ENCODE measurements around the gene PI4KA. TPM values are rescaled to one million over a fixed set of nuclear protein-coding genes. Genes with fewer than 3 reads are reported as not detected.

Gene PI4KA
- total RNA-seq, 4 donors from 2014 or later: 44.7 to 136 (median 67.7) TPM

GRCh38 chr22:20728523-20729190 lies 130.0 kb downstream of the PI4KA start:
- peaks cover 79% of the 10 kb centered on the region for H3K36me3 ChIP-seq
- no peaks in the 10 kb centered on the region for H3K4me1 ChIP-seq
- no peak overlapping the region for H3K27ac ChIP-seq
- 90% methylated on average over 6 of the region's 10 CpGs for WGBS
- TF ChIP-seq EP300 (IDR thresholded peaks at IDR 0.05) (no peak), POLR2A (IDR thresholded peaks at IDR 0.05) (no peak), CTCF (IDR thresholded peaks at IDR 0.05) (no peak), POLR2AphosphoS5 (IDR thresholded peaks at IDR 0.05) (no peak)
- no peaks in the 10 kb centered on the region for H3K27me3 ChIP-seq
- no peaks in the 10 kb centered on the region for H3K9me3 ChIP-seq
- no peak overlapping the region for H3K4me3 ChIP-seq
- DNase-seq (ENCODE audit: low spot score in 2 of 2): no peak

GRCh38 chr22:20727118-20728015 lies 131.2 kb downstream of the PI4KA start:
- H3K4me3 ChIP-seq: no peak overlapping the region
- H3K27me3 ChIP-seq: no peaks in the 10 kb centered on the region
- DNase-seq (ENCODE audit: low spot score in 2 of 2): no peak
- WGBS: 90% methylated on average over 29 of the region's 29 CpGs
- H3K27ac ChIP-seq: no peak overlapping the region
- TF ChIP-seq CTCF (IDR thresholded peaks at IDR 0.05) (no peak), EP300 (IDR thresholded peaks at IDR 0.05) (no peak), POLR2AphosphoS5 (IDR thresholded peaks at IDR 0.05) (no peak), POLR2A (IDR thresholded peaks at IDR 0.05) (no peak)
- peaks cover 73% of the 10 kb centered on the region for H3K36me3 ChIP-seq
- no peaks in the 10 kb centered on the region for H3K9me3 ChIP-seq
- no peaks in the 10 kb centered on the region for H3K4me1 ChIP-seq

DNA sequence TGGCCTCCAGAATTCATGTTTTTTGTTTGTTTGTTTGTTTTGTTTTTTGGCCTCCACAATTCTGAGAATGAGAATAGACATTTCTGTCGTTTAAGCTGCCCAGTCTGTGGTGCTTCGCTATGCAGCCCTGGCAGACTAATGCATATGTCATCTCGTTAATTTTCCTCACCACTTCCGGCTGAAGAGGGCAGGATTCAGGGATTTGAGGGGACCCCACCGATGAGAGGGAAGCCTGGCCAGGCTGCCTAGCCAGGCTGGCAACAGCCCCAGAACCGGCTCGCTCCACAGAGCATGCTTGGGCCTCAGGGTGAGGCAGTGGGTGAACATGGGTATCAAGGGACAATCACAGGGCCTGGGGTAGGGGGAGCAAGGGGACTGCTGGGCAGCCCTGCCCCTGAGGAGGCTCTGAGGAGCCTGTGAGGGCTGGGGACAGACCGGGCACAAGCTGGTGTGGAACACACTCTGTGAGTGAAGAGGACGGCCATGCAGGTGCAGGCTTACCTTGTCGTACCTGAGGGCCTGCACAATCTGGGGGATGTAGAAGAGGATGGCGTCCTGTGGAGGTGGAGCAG lies 132.5 kb downstream of the PI4KA start:
- WGBS: 85% methylated on average over 11 of the region's 11 CpGs
- peaks cover 73% of the 10 kb centered on the region for H3K36me3 ChIP-seq
- no peak overlapping the region for H3K4me3 ChIP-seq
- H3K27me3 ChIP-seq: no peaks in the 10 kb centered on the region
- H3K4me1 ChIP-seq: no peaks in the 10 kb centered on the region
- DNase-seq (ENCODE audit: low spot score in 2 of 2): no peak
- no peak overlapping the region for H3K27ac ChIP-seq
- TF ChIP-seq EP300 (IDR thresholded peaks at IDR 0.05) (no peak), POLR2AphosphoS5 (IDR thresholded peaks at IDR 0.05) (no peak), POLR2A (IDR thresholded peaks at IDR 0.05) (no peak), CTCF (IDR thresholded peaks at IDR 0.05) (no peak)
- no peaks in the 10 kb centered on the region for H3K9me3 ChIP-seq

- WGBS: 91% methylated on average over 8 of the region's 9 CpGs
- H3K9me3 ChIP-seq: no peaks in the 10 kb centered on the region
- peaks cover 67% of the 10 kb centered on the region for H3K36me3 ChIP-seq
- no peak for TF ChIP-seq EP300 (IDR thresholded peaks at IDR 0.05)
- no peak for TF ChIP-seq CTCF (IDR thresholded peaks at IDR 0.05)
- no peak for TF ChIP-seq POLR2AphosphoS5 (IDR thresholded peaks at IDR 0.05)
- TF ChIP-seq POLR2A (IDR thresholded peaks at IDR 0.05): no peak
- DNase-seq (ENCODE audit: low spot score in 2 of 2): no peak
- no peaks in the 10 kb centered on the region for H3K4me1 ChIP-seq
- no peak overlapping the region for H3K27ac ChIP-seq
- H3K27me3 ChIP-seq: no peaks in the 10 kb centered on the region
- no peak overlapping the region for H3K4me3 ChIP-seq
Measured at GRCh38 chr22:20724676-20725454, 133.7 kb downstream of the PI4KA start.
